Gastrocnemius medialis (tissue), 4 donors: Measurements from ENCODE around the gene PRR5L. TPM values are rescaled to one million over a fixed set of nuclear protein-coding genes. Genes with fewer than 3 reads are reported as not detected.

Experiments used
- ATAC-seq, 2 donors: fragments of 150-250 bp; one replicate each; pipeline ENCODE4 v1.9.1; 2016
- DNase-seq, 2 donors: peaks; one replicate each; pipeline ENCODE4 v3.0.0-alpha.2; 2019
- H3K27ac ChIP-seq, 4 donors: fragments of 200-600 bp; sonication (generic); 1 replicate in 1 of 4; 2 replicates in 3 of 4; pipeline ENCODE4 v1.5.1; 2016 to 2018; ENCODE audit warnings: mild to moderate bottlenecking in 2 of 4, moderate library complexity in 1 of 4
- H3K27me3 ChIP-seq, 3 donors: fragments of 200-600 bp; sonication (generic) in 2 of 3; 1 replicate in 1 of 3; 2 replicates in 2 of 3; pipeline versions ENCODE4 v1.5.1 to v1.6.0; 2016 to 2019; ENCODE audit warnings: mild to moderate bottlenecking in 1 of 3, moderate library complexity in 1 of 3
- H3K36me3 ChIP-seq, 2 donors: fragments of 200-600 bp; sonication (generic) in 1 of 2; one replicate each; pipeline ENCODE4 v1.5.1; 2017 to 2018
- H3K4me1 ChIP-seq, 2 donors: fragments of 200-600 bp; sonication (generic) in 1 of 2; one replicate each; pipeline ENCODE4 v1.5.1; 2016 to 2017; ENCODE audit warnings: mild to moderate bottlenecking in 2 of 2
- H3K4me3 ChIP-seq, 4 donors: fragments of 200-600 bp; sonication (generic) in 3 of 4; 1 replicate in 1 of 4; 2 replicates in 3 of 4; pipeline ENCODE4 v1.5.1; 2016 to 2019; ENCODE audit warnings: mild to moderate bottlenecking in 2 of 4
- H3K9me3 ChIP-seq, 3 donors: fragments of 200-600 bp; sonication (generic) in 2 of 3; 1 replicate in 1 of 3; 2 replicates in 2 of 3; pipeline ENCODE4 v1.5.1; 2016 to 2019
- POLR2A ChIP-seq, 2 donors: fragments of 450-650 bp; IDR thresholded peaks; one replicate each; pipeline ENCODE4 v1.6.1; 2017; ENCODE audit warnings: antibody characterized with exemption in 2 of 2, mild to moderate bottlenecking in 2 of 2, moderate library complexity in 2 of 2
- in situ Hi-C, 4 donors: fragments of 200-750 bp; cut with MboI; loops; one replicate each; pipeline versions ENCODE4 v1.15.0 to v1.8.0; 2017; ENCODE audit warnings: low sequenced_read_pairs in 4 of 4
- intact Hi-C: fragments of 100-400 bp; cut with DNase I; formaldehyde crosslinking; loops from one replicate; pipeline ENCODE4 v1.15.1; 2023; ENCODE audit warnings: low total_unique reads
- total RNA-seq, 4 donors: library from RNA; depleted of rRNA; stranded (reverse); fragments of >200 nt; gene quantifications; one replicate each; pipeline versions ENCODE4 v1.1.0 to v1.2.3, GENCODE V29; 2016
- TF ChIP-seq, protein P1 (sequence below), 5 experiments: fragments of 450-650 bp in 3 of 5; fragments of 200-600 bp in 2 of 5; sonication (generic) in 2 of 5; IDR thresholded peaks in 4 of 5; conservative IDR thresholded peaks in 1 of 5; 1 replicate in 4 of 5; 2 replicates in 1 of 5; pipeline ENCODE4 v1.5.1; 2016 to 2019; ENCODE audit warnings: antibody characterized with exemption in 5 of 5, mild to moderate bottlenecking in 3 of 5, moderate library complexity in 3 of 5

The PRR5L gene
- total RNA-seq, 4 donors from 2014 or later: 0.46 to 3.2 (median 1.2) TPM

DNA sequence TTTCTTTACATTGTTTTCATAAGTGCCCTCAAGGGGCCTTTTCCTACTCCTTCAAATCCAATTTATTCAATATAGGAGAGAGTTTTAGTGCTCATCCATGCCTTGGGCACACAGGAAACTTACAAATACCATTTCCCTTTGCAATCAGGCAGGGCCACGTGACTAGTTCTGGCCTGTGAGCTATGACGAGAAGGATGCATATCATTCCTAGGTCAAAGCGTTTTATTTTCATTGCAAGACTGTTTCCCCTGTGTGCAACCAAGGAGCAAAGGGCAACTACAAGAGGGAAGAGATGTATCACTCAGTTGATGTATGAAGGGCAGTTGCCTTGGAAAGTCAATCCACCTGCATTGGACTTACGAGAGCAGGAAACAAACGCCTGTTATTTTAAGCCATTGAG lies 215.9 kb downstream of the PRR5L start:
- peaks cover 13 to 20% of the 10 kb centered on the region in 2 donors for H3K4me1 ChIP-seq
- intact Hi-C loops (no loop called here), in situ Hi-C loops (loop anchor here in 1 of 4 donors (25.0 kb wide), 1 partner anchor 225 kb away; the partner anchor contains the start of genes COMMD9 and PRR5L)
- ATAC-seq: no peak
- no peaks in the 10 kb centered on the region for H3K36me3 ChIP-seq
- no peak overlapping the region for H3K4me3 ChIP-seq
- no peak for TF ChIP-seq POLR2A (IDR thresholded peaks at IDR 0.05)
- TF ChIP-seq, protein P1, sequence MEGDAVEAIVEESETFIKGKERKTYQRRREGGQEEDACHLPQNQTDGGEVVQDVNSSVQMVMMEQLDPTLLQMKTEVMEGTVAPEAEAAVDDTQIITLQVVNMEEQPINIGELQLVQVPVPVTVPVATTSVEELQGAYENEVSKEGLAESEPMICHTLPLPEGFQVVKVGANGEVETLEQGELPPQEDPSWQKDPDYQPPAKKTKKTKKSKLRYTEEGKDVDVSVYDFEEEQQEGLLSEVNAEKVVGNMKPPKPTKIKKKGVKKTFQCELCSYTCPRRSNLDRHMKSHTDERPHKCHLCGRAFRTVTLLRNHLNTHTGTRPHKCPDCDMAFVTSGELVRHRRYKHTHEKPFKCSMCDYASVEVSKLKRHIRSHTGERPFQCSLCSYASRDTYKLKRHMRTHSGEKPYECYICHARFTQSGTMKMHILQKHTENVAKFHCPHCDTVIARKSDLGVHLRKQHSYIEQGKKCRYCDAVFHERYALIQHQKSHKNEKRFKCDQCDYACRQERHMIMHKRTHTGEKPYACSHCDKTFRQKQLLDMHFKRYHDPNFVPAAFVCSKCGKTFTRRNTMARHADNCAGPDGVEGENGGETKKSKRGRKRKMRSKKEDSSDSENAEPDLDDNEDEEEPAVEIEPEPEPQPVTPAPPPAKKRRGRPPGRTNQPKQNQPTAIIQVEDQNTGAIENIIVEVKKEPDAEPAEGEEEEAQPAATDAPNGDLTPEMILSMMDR (IDR thresholded peaks at IDR 0.05 in 4 of 5, conservative IDR thresholded peaks at IDR 0.05 in 1 of 5): no peak
- no peak overlapping the region for H3K27ac ChIP-seq
- H3K27me3 ChIP-seq: no peaks in the 10 kb centered on the region
- no peak for DNase-seq
- H3K9me3 ChIP-seq: no peaks in the 10 kb centered on the region

DNA sequence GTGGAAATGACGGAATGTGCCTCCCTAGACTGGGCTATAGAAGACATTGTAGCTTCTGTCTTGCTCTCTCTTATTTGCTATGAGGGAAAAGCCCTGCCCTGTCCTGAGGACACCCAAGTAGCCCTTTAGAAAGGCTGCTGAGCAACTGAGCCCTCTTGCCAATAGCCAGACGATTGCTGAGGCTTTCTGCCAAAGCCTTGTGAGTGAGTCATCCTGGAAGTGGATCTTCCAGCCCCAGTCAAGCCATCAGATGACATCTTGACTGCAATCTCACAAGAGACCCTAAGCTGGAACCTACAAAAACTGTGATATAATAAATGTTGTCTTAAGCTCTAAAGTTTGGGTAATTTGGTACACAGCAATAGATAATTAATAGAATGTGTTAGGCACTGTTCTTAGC lies 217.9 kb downstream of the PRR5L start:
- Histone ChIP-seq H3K4me1 (peaks cover under 1 to 7% of the 10 kb centered on the region in 2 donors), H3K36me3 (no peaks in the 10 kb centered on the region), H3K4me3 (no peak overlapping the region), H3K27ac (no peak overlapping the region), H3K27me3 (no peaks in the 10 kb centered on the region), H3K9me3 (no peaks in the 10 kb centered on the region)
- TF ChIP-seq, protein P1 (IDR thresholded peaks at IDR 0.05 in 4 of 5, conservative IDR thresholded peaks at IDR 0.05 in 1 of 5): no peak
- TF ChIP-seq POLR2A (IDR thresholded peaks at IDR 0.05): no peak
- no peak for DNase-seq
- no peak for ATAC-seq
- intact Hi-C loops: no loop called here
- in situ Hi-C loops: loop anchor here in 1 of 4 donors (25.0 kb wide), 1 partner anchor 227 kb away; the partner anchor contains the start of genes COMMD9 and PRR5L

Other genes starting within 250 kb of the PRR5L start
- gene COMMD9, start 6.9 kb upstream of the PRR5L start, total RNA-seq: 10 to 100 TPM; 51.8 to 68.6 (median 57.7) TPM
- 10 to 100 TPM in 3 of 4 donors, 1 to 10 TPM in 1; 9.8 to 14.4 (median 11.3) TPM for gene TRAF6, start 214.0 kb downstream of the PRR5L start, total RNA-seq